GM21423 (cell line): ENCODE data around the gene LTF.
"Not testable (repeated sequence)": the region's sequence is repeated elsewhere in the genome, so short reads cannot be mapped to it uniquely, and the experiment has no call there.

Source experiments
- ATAC-seq: cut with Tn5 transposase; IDR thresholded peaks from one replicate; pipeline ENCODE4 v1.9.1; 2021; ENCODE audit warnings: mild to moderate bottlenecking, moderate library complexity; ENCODE audit not compliant: unreplicated experiment

Gene LTF

GRCh38 chr3:46416811-46417510 is 47.7 kb downstream of the LTF start:
- ATAC-seq = no peak

GRCh38 chr3:46416125-46416810 is 48.4 kb downstream of the LTF start:
- no peak for ATAC-seq

- ATAC-seq = no peak
Observed at GRCh38 chr3:46414739-46415138, 50.0 kb downstream of the LTF start.

GRCh38 chr3:46413951-46414350 is 50.8 kb downstream of the LTF start:
- ATAC-seq = no peak

- no peak for ATAC-seq
Observed at GRCh38 chr3:46412786-46413298, 51.9 kb downstream of the LTF start.

- no peak for ATAC-seq
Observed at GRCh38 chr3:46411271-46411670, 53.4 kb downstream of the LTF start.

GRCh38 chr3:46410669-46411068 is 54.0 kb downstream of the LTF start:
- ATAC-seq = no peak

- no peak for ATAC-seq
Observed at GRCh38 chr3:46409739-46410489, 54.8 kb downstream of the LTF start.

- no peak for ATAC-seq
Observed at GRCh38 chr3:46408853-46409252, 55.9 kb downstream of the LTF start.

GRCh38 chr3:46407970-46408369 is 56.7 kb downstream of the LTF start:
- ATAC-seq = no peak

- ATAC-seq = no peak
Observed at GRCh38 chr3:46406788-46407611, 57.7 kb downstream of the LTF start, which contains the start of the genes CCR5AS and CCRL2. Gene CCR5AS (minus strand): TSS chr3:46407066. Gene CCRL2 (plus strand): TSS chr3:46407259. CDS start chr3:46408080, 821 bp downstream.

- ATAC-seq = no peak
Observed at GRCh38 chr3:46406443-46406787, 58.3 kb downstream of the LTF start.

GRCh38 chr3:46405301-46406019 is 59.2 kb downstream of the LTF start:
- ATAC-seq = no peak

- ATAC-seq = not testable (repeated sequence)
Observed at GRCh38 chr3:46402902-46403301, 61.8 kb downstream of the LTF start.

GRCh38 chr3:46401579-46401978 is 63.1 kb downstream of the LTF start:
- ATAC-seq = no peak

GRCh38 chr3:46400846-46401245 is 63.9 kb downstream of the LTF start:
- no peak for ATAC-seq

GRCh38 chr3:46400000-46400734 is 64.5 kb downstream of the LTF start:
- no peak for ATAC-seq

GRCh38 chr3:46399557-46399956 is 65.1 kb downstream of the LTF start:
- ATAC-seq = no peak

GRCh38 chr3:46399098-46399497 is 65.6 kb downstream of the LTF start:
- ATAC-seq = no peak
